Endothelial cell of umbilical vein (primary cell): ENCODE data around the gene AQP10. TPM values are rescaled to one million over a fixed set of nuclear protein-coding genes. Genes with fewer than 3 reads are reported as not detected.

Source experiments
- BruUV-seq: library from RNA; stranded (reverse); fragments of 400-500 nt; replicated peaks from 2 replicates; lab custom pipeline; 2021; lab: Mats Ljungman, UMichigan
- CTCF ChIA-PET: fragments of 300-600, 350-600 bp; sonication (Branson Sonifier 250); formaldehyde crosslinking; loops from one replicate; lab custom pipeline; 2021; ENCODE audit warnings: antibody characterized with exemption, inconsistent platforms; lab: Charles Lee
- POLR2A ChIA-PET: fragments of 300-600, 350-600 bp; sonication (Branson Sonifier 250); formaldehyde crosslinking; loops from one replicate; lab custom pipeline; 2021; ENCODE audit warnings: antibody characterized with exemption, inconsistent platforms; lab: Charles Lee
- DNase-seq: peaks from one replicate; pipeline ENCODE4 v3.0.0-alpha.2; 2011; ENCODE audit warnings: low read depth, low spot score
- FAIRE-seq: peaks from 2 replicates; lab custom pipeline; 2011; peaks lifted over from hg19 to GRCh38; lab: Jason Lieb, UNC
- H2AFZ ChIP-seq: 2 replicates; pipeline ENCODE4 v1.6.0; 2012; ENCODE audit warnings: low read depth, low read length, control low read depth, inconsistent platforms
- H3K27ac ChIP-seq: 2 replicates; pipeline ENCODE4 v1.5.1; 2011; ENCODE audit warnings: low read depth, mild to moderate bottlenecking, control low read depth, low read length, moderate library complexity; ENCODE audit not compliant: insufficient read depth
- H3K27me3 ChIP-seq, 2 experiments: 2 replicates each; pipeline versions ENCODE4 v1.6.0 to v1.6.1; 2011; ENCODE audit warnings: low read length in 2 of 2, mixed read lengths in 1 of 2; ENCODE audit not compliant: control insufficient read depth in 2 of 2, insufficient read depth in 2 of 2
- H3K36me3 ChIP-seq, 2 experiments: 2 replicates in 1 of 2; 3 replicates in 1 of 2; pipeline ENCODE4 v1.5.1; 2011; ENCODE audit warnings: low read length in 2 of 2, mild to moderate bottlenecking in 1 of 2, moderate library complexity in 1 of 2; ENCODE audit not compliant: control insufficient read depth in 2 of 2, insufficient read depth in 2 of 2; ENCODE audit errors: extremely low read depth in 1 of 2
- H3K4me1 ChIP-seq: 3 replicates; pipeline ENCODE4 v1.5.1; 2011; ENCODE audit warnings: mild to moderate bottlenecking, low read length; ENCODE audit not compliant: control insufficient read depth, insufficient read depth; ENCODE audit errors: extremely low read depth
- H3K4me2 ChIP-seq: 2 replicates; pipeline ENCODE4 v1.6.1; 2011; ENCODE audit warnings: low read length, control low read depth, mixed read lengths; ENCODE audit not compliant: insufficient read depth
- H3K4me3 ChIP-seq, 3 experiments: fragments of 200-600 bp in 1 of 3; sonication (generic), shearing (Covaris generic) in 1 of 3; replicated peaks in 1 of 3; 2 replicates each; pipeline ENCODE4 v1.5.1; 2011 to 2016; ENCODE audit warnings: control low read depth in 3 of 3, low read length in 3 of 3, mild to moderate bottlenecking in 2 of 3, inconsistent platforms in 1 of 3, low read depth in 1 of 3, moderate library complexity in 1 of 3; ENCODE audit not compliant: insufficient read depth in 1 of 3
- H3K79me2 ChIP-seq: 2 replicates; pipeline ENCODE4 v1.6.0; 2012; ENCODE audit warnings: low read length, inconsistent platforms; ENCODE audit not compliant: control insufficient read depth, insufficient read depth
- H3K9ac ChIP-seq: replicated peaks from 2 replicates; pipeline ENCODE3; 2011; ENCODE audit warnings: low read length, control low read depth; ENCODE audit not compliant: insufficient read depth; ENCODE audit errors: extremely low read depth
- H3K9me1 ChIP-seq: replicated peaks from 3 replicates; pipeline ENCODE4 v1.6.0; 2011; ENCODE audit warnings: mild to moderate bottlenecking, low read length; ENCODE audit not compliant: control insufficient read depth, insufficient read depth; ENCODE audit errors: extremely low read depth
- H3K9me3 ChIP-seq: replicated peaks from 2 replicates; pipeline ENCODE4 v1.5.1; 2012; ENCODE audit warnings: low read length, inconsistent platforms; ENCODE audit not compliant: control insufficient read depth, insufficient read depth
- H4K20me1 ChIP-seq: replicated peaks from 2 replicates; pipeline ENCODE3; 2011; ENCODE audit warnings: mild to moderate bottlenecking, low read length; ENCODE audit not compliant: control insufficient read depth, insufficient read depth; ENCODE audit errors: extremely low read depth
- EZH2 ChIP-seq: IDR thresholded peaks from 2 replicates; pipeline ENCODE4 v1.6.1; 2012; ENCODE audit warnings: borderline replicate concordance, low read depth, mild to moderate bottlenecking, moderate library complexity, low read length, inconsistent platforms; ENCODE audit not compliant: severe bottlenecking
- FOS ChIP-seq: IDR thresholded peaks from 2 replicates; pipeline ENCODE4 v1.6.1; 2011; ENCODE audit warnings: mild to moderate bottlenecking, low read length, moderate library complexity, borderline replicate concordance; ENCODE audit not compliant: insufficient read depth
- GATA2 ChIP-seq: IDR thresholded peaks from 2 replicates; pipeline ENCODE4 v1.7.0; 2011; ENCODE audit warnings: low read depth, mild to moderate bottlenecking, moderate library complexity, mixed read lengths, low read length; ENCODE audit not compliant: insufficient read length, insufficient read depth
- JUN ChIP-seq: IDR thresholded peaks from 2 replicates; pipeline ENCODE4 v1.6.1; 2011; ENCODE audit warnings: borderline replicate concordance, low read depth; ENCODE audit not compliant: insufficient read length, insufficient read depth
- MYC ChIP-seq: IDR thresholded peaks from one replicate; pipeline ENCODE4 v1.6.1; 2011; ENCODE audit warnings: mild to moderate bottlenecking, low read depth, low read length
- POLR2A ChIP-seq: IDR thresholded peaks from 2 replicates; pipeline ENCODE4 v1.6.1; 2012; ENCODE audit warnings: low read depth, mild to moderate bottlenecking, control low read depth, low read length
- POLR2AphosphoS5 ChIP-seq: IDR thresholded peaks from 2 replicates; pipeline ENCODE4 v1.6.1; 2012; ENCODE audit warnings: low read depth, mild to moderate bottlenecking, control low read depth, low read length, moderate library complexity; ENCODE audit not compliant: insufficient read depth
- dilution Hi-C: fragments of 300-500 bp; cut with MboI; formaldehyde crosslinking; loops from one replicate; pipeline ENCODE4 v1.15.0; 2019; ENCODE audit warnings: low sequenced_read_pairs; ENCODE audit not compliant: extremely low pct_ligation_motif_present
- intact Hi-C: fragments of 100-400 bp; cut with micrococcal nuclease; formaldehyde crosslinking; loops from one replicate; pipeline ENCODE4 v1.10.0; 2022
- polyA plus RNA-seq, 4 experiments: library from polyadenylated mRNA; depleted of rRNA in 3 of 4; stranded (reverse) in 3 of 4; unstranded in 1 of 4; fragments of >200 nt; gene quantifications; 2 replicates each; pipeline versions ENCODE4 v1.2.1 to v1.2.3, GENCODE V29; 2011 to 2012; ENCODE audit warnings: missing spikeins in 1 of 4
- total RNA-seq: library from RNA; stranded (reverse); gene quantifications from 2 replicates; pipeline ENCODE4 v1.2.3, GENCODE V29; 2021
- TF ChIP-seq, protein P1 (sequence below): IDR thresholded peaks from 2 replicates; pipeline ENCODE4 v1.6.1; 2011; ENCODE audit not compliant: insufficient read depth, insufficient read length
- TF ChIP-seq, protein P2 (sequence below), 2 donors: IDR thresholded peaks; 1 replicate in 1 of 2; 2 replicates in 1 of 2; pipeline ENCODE4 v1.5.1; 2011; ENCODE audit warnings: low read length in 2 of 2, mild to moderate bottlenecking in 2 of 2, moderate library complexity in 2 of 2, control low read depth in 1 of 2, inconsistent platforms in 1 of 2, low read depth in 1 of 2; ENCODE audit not compliant: insufficient read depth in 1 of 2; ENCODE audit errors: extremely low read depth in 1 of 2

The AQP10 gene
- total and polyA plus RNA-seq, 2 donors (not counting 3 experiments of a cell fraction or from before 2014, with no cell fraction given): not detected

DNA sequence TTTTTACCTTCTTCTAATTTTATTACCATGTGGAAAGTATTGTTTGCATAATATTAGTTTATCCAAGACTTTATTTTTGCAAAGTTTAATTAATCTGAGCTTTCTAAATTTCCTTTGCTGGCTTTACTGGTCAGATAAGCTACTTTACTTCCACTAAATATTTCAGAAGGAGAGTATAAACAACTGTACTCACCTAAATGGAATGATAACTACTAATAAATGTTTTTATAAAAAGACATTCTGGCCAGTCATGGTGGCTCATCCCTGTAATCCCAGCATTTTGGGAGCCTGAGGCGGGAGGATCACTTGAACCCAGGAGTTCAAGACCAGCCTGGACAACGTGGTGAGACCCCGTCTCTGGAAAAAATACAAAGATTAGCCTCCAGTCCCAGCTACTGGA lies 40.5 kb downstream of the AQP10 start:
- no peaks in the 10 kb centered on the region for H3K79me2 ChIP-seq
- H2AFZ ChIP-seq: no peak overlapping the region
- H3K9me3 ChIP-seq: no peaks in the 10 kb centered on the region
- H3K27me3 ChIP-seq: no peaks in the 10 kb centered on the region
- BruUV-seq: no TSS peak
- no peak overlapping the region for H3K27ac ChIP-seq
- no peaks in the 10 kb centered on the region for H3K4me1 ChIP-seq
- no peak overlapping the region for H3K9ac ChIP-seq
- dilution Hi-C loops (no loop called here), intact Hi-C loops (no loop called here)
- TF ChIP-seq EZH2: no peak
- no peak for TF ChIP-seq JUN
- TF ChIP-seq FOS: no peak
- no peak for TF ChIP-seq POLR2AphosphoS5
- TF ChIP-seq POLR2A: no peak
- TF ChIP-seq, protein P1, sequence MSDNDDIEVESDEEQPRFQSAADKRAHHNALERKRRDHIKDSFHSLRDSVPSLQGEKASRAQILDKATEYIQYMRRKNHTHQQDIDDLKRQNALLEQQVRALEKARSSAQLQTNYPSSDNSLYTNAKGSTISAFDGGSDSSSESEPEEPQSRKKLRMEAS: no peak
- TF ChIP-seq, protein P2, sequence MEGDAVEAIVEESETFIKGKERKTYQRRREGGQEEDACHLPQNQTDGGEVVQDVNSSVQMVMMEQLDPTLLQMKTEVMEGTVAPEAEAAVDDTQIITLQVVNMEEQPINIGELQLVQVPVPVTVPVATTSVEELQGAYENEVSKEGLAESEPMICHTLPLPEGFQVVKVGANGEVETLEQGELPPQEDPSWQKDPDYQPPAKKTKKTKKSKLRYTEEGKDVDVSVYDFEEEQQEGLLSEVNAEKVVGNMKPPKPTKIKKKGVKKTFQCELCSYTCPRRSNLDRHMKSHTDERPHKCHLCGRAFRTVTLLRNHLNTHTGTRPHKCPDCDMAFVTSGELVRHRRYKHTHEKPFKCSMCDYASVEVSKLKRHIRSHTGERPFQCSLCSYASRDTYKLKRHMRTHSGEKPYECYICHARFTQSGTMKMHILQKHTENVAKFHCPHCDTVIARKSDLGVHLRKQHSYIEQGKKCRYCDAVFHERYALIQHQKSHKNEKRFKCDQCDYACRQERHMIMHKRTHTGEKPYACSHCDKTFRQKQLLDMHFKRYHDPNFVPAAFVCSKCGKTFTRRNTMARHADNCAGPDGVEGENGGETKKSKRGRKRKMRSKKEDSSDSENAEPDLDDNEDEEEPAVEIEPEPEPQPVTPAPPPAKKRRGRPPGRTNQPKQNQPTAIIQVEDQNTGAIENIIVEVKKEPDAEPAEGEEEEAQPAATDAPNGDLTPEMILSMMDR (IDR thresholded peaks at IDR 0.05; ENCODE audit: extremely low read depth in 1 of 2, insufficient read depth in 1 of 2, low read depth in 1 of 2, low read length in 2 of 2): no peak
- no peak for TF ChIP-seq GATA2
- no peak for TF ChIP-seq MYC
- POLR2A ChIA-PET: no interaction called here
- CTCF ChIA-PET: interaction anchor here (0.9 to 2.4 kb wide), 9 partner anchors 8 to 118 kb away, joined by 3 to 12 read pairs (median 4); no protein-coding TSS in a partner anchor
- FAIRE-seq (no peak), DNase-seq (no peak)
- no peaks in the 10 kb centered on the region for H4K20me1 ChIP-seq
- no peaks in the 10 kb centered on the region for H3K36me3 ChIP-seq
- no peaks in the 10 kb centered on the region for H3K9me1 ChIP-seq
- no peak overlapping the region for H3K4me3 ChIP-seq
- no peak overlapping the region for H3K4me2 ChIP-seq
